ENCODE results near the gene PLEKHG5.
"Not testable (repeated sequence)": the region's sequence is repeated elsewhere in the genome, so short reads cannot be mapped to it uniquely, and the experiment has no call there.

Gene PLEKHG5

DNA sequence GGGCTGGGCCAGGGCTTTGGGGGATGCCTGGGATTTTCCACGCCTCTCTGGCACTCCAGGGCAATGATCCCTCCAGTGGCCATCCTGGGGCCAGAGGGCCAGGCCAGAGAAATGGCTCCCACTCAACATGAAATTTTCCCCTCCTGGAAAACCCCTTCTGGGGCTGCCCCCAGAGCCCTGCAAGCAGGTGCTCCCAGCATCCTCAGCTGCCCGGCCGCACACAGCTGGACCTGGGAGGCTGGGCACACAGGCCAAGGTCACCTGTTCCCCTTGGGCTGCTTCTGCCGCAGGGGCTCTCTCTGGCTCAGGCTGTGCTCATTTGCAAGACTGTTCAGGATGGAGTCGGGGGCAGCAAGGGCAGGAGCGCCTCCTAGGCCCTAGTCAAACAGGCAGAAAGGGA lies 63.0 kb downstream of the PLEKHG5 start:
- DNase-seq (ENCODE audit: low read depth in 2 of 3, low spot score in 2 of 3) = not testable (repeated sequence)

DNA sequence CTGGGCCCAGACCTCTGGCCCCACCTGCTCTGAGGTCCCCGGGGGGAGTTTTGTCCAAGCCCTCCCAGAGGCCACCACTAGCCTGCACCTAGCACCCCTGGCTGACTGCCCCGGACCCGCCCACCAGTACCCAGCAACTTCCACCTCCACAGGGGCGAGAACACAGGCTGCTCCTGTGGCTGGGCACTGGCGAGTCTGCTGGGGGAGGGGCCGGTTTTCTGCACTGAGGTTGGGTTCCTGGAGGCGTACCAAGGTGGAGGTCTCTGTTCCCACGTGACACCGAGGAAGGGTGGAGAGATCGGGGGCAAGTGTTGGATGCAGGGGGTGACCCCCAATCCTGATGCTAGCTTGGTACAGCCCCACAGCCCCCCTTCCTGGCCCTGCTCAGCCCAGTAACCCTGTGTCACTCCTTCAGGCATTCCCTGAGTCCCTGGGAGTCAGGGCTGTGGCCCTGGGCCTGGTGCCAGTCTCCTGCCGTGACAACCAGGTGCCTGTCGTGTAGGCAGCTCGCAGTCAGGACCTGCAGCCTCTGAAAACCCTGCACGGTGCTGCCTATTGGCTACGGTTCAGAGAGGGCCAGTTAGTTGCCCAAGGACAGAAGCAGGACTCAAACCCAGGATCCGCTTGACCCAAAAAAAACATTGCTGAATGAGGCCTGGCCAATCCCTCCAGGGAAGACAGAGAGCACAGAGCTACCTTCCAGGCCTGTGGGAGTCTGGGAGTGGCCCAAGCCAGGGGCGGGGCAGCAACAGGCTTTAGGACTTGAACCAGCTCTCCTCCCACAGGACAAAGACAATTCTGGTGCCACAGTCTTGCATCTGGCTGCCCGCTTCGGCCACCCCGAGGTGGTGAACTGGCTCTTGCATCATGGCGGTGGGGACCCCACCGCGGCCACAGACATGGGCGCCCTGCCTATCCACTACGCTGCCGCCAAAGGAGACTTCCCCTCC lies 63.8 kb downstream of the PLEKHG5 start:
- no peak for DNase-seq (ENCODE audit: low read depth in 2 of 3, low spot score in 2 of 3)

DNA sequence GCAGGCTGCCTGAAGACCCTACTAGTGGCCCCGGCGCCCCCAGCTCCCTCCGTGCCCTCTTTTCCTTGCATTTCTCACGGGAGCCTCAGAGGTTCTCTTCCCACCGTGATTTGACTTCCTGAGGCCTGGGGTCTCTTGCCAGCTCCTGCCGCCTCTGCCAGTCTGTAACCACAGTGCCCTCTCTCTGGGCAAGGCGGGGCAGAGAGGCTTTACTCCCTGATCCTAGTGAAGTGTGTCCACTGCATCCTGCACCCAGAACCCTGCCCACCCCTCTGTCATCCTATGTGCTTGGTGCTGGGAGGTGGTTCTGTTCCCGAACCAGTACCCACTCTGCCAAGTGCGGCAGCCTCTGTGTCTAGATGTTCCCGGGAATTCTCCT lies 64.5 kb downstream of the PLEKHG5 start:
- DNase-seq (ENCODE audit: low read depth in 2 of 3, low spot score in 2 of 3) = no peak

DNA sequence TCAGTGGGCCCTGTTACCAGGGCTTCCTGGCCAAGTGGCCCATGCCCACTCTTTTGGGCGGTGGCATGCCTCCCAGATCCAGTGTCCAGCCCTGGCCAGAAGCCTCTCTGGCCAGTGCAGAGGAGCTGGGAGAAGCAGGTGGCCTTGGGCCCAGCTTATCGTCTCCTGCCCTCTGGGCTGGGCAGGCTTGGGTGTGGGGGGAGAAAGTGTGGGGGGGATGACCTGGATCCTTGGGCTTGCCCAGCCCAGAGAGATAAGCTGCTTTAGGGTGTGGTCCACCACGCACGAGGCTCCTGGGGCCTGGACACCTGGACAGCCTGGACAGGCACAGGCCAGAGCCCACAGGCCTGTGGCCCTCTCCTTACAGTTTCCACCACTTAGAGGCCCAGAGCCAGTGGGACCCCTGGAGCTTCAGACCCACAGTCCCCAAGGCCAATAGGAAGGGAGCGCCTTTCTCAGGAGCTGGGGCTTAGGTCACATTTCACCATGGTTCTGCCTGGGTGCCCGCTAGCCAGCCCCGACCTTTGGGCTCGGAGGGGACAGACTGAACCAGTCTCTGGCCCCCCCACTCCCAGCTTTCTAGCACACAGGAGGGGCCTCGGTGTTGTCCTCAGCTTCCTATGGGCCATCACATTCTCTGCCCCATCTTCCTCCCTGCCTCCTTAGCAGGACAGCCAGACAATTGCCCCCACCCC lies 65.0 kb downstream of the PLEKHG5 start:
- DNase-seq (ENCODE audit: low read depth in 2 of 3, low spot score in 2 of 3) = no peak

DNA sequence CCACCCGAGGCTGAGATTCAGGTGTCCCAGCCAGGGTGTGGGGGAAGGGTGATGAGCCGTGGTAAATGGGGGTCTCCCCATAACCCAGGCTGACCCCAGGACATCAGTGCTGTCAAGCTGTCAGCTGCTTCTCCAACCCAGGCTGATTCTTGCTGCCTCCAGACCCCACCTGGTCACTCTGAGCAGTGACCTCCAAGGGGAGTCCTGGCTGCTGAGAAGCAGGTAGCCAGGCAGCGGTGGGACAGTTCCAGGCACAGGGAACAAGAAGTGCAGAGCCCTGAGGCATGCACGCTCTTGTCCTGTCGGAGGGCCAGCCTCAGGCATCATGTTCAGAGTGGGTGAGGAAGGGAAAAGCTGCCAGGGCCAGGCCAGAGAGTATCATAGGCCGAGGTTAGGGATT lies 65.8 kb downstream of the PLEKHG5 start:
- DNase-seq (ENCODE audit: low read depth in 2 of 3, low spot score in 2 of 3) = no peak

DNA sequence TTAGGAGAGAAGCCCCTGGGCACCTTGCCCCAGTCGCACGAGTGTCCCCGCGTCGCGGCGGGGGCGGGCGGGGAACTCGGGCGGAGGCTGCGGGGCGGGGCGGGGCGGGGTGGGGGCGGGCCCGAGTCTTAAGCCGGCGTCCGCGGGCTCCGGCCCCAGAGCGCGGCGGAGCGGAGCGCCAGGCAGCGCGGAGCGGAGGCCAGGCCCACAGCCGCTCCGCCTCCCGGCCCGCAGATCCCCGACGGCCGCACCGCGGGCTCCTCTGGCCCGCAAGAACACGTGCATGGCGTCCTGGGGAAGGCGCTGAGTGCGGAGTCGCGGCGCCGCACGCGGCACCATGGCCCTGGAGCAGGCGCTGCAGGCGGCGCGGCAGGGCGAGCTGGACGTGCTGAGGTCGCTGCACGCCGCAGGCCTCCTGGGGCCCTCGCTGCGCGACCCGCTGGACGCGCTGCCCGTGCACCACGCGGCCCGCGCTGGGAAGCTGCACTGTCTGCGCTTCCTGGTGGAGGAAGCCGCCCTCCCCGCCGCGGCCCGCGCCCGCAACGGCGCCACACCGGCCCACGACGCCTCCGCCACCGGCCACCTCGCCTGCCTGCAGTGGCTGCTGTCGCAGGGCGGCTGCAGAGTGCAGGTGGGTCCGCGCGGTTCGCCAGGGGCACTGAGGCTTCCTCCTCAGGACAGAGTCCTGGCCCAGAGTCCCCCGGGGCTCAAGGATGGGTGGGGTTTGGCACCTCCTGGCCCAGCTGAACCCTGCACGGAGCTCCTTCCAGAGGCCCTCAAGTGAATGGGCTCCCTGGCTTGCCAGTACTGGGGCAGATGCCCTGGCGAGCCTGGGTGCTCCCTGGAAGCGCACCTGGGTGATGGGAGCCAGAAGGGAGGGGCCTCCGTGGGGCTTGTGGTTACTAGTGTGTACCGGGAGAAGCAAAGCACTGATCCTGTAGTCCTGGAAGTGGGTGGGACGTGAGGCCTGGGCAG lies 66.6 kb downstream of the PLEKHG5 start, which contains the start of gene ESPN:
Gene ESPN (plus strand): TSS at position 158 of the 975 bp plus-strand sequence. CDS start 180 bp downstream, at position 338.
- no peak for DNase-seq (ENCODE audit: low read depth in 2 of 3, low spot score in 2 of 3)

DNA sequence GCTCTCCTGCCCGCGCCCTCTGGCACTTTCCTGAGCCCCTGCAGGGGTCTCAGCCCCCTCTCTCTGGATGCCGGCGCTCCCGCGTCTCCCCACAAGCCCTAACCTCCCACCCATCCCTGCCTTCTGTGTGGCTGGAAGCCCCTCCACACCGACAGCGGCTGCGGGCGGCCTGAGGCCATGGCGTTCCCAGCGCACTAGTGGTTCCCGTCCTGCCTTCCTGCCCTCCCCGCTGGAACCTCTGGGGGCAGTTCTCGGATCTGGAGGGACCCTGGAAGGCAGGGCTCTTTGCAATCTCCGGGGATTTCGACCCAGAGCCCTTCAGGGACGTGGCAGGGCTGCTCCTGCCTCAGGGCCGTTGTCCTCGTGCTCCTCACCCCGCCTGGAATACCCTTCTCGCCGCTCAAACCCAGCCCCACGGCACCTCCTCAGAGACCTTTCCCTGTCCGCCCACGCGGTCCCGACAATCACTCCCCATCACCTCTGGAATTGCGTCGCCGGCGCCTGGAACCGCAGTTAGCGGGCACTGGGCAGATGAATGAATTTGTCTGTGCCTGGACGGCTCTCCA lies 67.4 kb downstream of the PLEKHG5 start:
- no peak for DNase-seq (ENCODE audit: low read depth in 2 of 3, low spot score in 2 of 3)

DNA sequence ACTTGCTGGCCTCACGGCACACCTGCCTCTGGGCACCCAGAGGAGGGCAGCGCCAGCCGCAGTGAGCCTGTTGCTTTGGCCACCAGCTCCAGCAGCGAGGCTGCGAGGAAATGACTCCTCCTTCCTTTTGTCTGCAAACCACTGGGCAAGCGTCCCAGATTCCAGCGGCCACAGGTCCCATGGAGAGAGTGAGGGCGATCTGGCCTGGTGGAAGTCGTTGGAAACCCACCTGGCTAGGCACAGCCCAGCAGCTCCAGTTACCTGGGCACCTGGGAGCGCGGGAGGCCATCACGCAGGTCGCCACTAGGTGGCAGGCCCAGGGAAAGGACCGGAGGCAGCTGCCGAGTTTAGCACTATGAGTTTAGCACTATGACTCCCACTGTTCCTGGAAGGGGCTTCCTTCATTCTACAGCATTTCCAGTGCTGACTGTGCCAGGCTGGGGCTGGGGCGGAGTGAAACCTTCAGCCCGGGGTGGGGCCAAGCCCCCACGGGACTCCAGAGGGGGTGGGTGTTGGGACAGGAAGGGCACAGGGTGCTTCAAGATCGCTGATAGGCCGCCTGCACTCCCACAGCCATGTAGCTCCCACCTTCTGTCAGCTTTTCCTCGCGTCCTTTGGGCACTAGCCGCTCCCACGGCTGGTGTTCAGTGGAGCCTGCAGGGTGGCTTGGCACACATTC lies 68.0 kb downstream of the PLEKHG5 start:
- DNase-seq (ENCODE audit: low read depth in 2 of 3, low spot score in 2 of 3) = peak in 2 of 3 experiments; percentile 43 to 52

DNA sequence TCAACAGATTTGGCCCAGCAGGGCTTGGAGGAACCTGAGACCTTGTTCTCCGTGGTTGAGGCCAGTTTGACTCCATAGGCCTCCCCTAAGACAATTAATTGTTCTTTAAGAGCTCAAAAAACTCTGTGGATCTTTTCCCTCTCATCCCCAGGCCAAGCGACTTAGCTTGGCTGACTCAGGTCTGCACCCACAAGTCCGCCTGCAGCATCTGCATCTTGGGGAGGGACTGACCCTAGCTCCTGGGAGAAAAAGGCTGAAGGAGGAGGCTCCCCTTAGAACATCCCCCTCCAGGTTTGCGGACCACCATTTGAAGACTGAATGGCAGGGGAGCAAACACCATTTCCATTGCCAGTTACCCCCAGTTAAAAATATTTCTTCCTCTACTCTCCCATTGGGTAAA lies 70.2 kb downstream of the PLEKHG5 start:
- DNase-seq (ENCODE audit: low read depth in 2 of 3, low spot score in 2 of 3) = no peak

DNA sequence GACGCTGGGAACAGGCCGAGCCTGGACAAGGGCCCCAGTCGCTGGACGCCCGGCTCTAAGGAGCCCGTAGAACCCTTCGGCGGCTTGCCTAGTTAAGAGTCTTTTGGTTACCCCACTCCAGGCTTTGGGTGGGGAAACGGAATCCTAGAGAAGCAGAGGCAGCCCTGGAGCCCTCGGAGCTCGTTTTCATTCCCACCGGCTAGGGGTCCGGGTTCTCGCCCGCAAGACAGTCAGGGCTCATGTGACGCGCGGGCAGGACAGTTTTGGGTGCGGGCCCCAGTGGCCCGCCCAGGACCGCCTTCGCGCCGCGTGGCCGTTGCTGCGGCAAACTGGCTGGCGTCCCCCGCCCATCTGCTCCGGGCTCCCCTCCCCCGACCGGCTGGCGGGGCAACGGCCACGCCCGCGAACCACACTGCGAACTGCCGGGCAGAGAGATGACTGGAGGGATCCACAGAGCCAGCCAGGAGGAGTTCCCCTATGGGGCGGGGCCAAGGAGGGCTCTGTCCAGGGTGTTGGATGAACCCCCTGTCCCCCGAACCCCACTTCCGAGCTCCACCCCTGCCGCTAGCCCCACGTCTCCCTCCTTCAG lies 70.9 kb downstream of the PLEKHG5 start:
- DNase-seq (ENCODE audit: low read depth in 2 of 3, low spot score in 2 of 3) = no peak

DNA sequence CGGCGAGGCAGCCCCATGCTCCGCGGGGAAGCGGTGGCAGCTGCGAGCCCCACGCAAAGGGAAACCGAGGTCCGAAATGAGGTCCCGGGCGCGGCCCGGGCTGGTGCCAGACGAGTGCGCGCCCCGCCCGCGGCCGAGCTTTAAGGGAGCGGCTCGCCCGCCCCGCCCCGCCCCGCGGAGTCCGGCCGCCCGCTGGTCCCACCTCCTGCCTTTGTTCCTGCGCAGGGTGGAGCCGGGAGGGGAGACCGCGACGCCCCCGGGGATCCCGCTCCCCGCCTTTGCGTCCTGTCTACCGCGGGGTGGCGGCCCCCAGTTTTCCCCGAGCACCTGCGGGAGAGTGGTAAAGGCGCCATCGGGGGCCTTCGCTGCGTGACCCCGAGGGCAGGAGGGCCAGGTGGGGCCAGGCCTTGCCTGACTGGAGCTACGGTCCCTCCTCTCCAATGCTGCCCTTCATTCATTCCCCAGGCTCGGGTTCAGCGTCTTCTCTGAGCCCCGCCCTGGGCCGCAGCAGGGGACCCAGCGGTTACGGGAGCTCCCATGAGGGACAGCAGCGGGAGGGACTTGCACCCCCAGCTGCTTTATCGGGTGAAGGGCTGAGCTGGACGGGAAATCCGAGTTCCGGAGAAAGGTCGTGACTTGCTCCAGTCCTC lies 71.5 kb downstream of the PLEKHG5 start, which contains the start of gene HES2:
Gene HES2 (minus strand): TSS at position 116 of the 650 bp plus-strand sequence. CDS start 99 bp downstream, at position 17.
- DNase-seq (ENCODE audit: low read depth in 2 of 3, low spot score in 2 of 3) = no peak

DNA sequence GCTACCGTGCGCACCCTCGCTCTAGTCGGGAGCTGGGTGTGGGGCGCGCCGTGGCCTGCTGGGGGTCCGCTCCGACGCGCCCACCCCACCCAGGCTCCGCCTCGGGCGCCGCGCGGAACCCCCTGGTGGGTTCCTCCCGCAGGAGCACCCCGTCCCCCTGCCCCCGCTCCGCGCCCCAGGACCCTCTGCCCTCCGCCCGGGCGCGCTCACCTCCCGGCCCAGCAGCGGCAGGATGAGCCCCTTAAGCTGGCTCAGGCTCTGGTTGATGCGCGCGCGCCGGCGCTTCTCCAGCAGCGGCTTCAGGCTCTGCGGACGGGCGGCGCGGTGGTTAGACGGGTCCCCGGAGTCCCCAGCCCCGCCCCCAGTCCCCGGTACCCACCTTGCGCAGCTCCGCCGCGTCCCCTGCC lies 72.1 kb downstream of the PLEKHG5 start:
- no peak for DNase-seq (ENCODE audit: low read depth in 2 of 3, low spot score in 2 of 3)

DNA sequence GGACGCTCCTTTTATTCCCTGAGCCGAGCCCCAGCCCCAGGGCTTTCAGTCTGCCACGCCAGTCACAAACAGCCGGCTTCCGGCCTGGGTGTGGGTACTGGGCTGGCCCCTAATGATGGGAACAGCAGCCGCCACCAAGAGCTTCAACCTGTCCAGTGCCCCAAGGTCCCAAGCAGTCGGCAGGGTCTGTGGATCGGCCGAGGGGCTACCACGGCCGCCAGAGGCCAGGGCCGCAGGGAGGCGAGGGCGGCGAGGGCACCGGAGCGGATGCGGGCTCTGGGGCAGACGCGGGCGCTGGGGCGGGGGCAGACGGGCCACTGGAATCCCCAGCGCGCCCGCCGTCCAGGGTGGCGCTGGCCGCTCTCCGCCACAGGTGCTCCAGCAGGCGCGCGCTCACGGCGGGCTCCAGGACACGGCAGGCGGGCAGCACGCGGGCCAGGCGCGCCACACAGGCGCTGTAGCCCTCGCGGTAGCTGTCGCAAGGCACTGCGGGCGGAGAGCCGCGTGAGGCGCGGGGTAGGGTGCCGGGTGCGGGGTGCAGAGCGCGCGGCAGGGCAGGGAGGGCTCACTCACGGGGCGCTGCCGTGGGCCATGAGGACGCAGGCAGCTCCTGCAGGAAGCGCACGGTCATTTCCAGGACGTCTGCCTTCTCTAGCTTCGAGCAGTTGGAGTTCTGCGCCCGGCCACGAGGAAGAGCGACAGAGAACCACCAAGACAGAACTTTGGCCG lies 72.6 kb downstream of the PLEKHG5 start:
- no peak for DNase-seq (ENCODE audit: low read depth in 2 of 3, low spot score in 2 of 3)

DNA sequence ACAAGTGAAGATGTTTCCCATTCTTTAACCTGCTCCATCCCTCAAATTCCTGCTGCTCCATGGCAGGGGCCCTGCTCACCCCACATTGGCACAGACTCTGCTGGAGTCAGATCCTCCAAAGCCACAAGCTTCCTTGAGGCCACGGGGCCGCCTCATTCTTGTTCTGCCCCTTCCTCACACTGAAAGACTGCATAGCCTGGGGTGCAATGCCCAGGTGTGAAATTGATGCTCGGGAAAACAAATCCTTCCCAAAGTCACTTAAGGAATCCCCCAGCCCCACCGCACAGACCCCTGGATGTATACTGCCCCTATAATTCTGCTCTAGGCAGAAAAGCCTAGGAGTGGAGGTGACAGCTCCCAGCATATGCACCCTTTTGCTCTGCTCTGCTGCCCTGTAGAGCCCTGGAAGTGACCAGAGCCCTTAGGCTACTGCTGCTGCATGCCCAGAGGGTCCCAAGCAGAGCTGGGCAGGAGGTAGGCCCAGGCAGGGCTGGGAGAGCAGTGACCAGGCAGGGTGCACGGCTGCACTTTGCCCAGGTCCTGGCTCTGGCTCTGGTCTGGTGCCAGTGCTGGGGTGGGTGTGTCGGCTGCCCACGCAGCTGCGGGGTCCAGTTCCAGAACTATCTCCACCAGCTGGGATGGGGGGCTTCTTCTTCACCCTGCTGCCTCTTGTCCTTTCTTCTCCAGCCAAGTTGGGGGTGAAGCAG lies 73.4 kb downstream of the PLEKHG5 start:
- DNase-seq (ENCODE audit: low read depth in 2 of 3, low spot score in 2 of 3) = no peak
